GM21825 (cell line): ENCODE results near the gene GIMAP1.
A peak's percentile ranks its signal among the peaks of the same experiment; 100 is the strongest.

Source experiments
- ATAC-seq: cut with Tn5 transposase; IDR thresholded peaks from one replicate; pipeline ENCODE4 v1.9.1; 2021; ENCODE audit warnings: mild to moderate bottlenecking, moderate library complexity; ENCODE audit not compliant: unreplicated experiment

GIMAP1 gene

GRCh38 chr7:150745876-150746275, 29.5 kb downstream of the GIMAP1 start:
- no peak for ATAC-seq

DNA sequence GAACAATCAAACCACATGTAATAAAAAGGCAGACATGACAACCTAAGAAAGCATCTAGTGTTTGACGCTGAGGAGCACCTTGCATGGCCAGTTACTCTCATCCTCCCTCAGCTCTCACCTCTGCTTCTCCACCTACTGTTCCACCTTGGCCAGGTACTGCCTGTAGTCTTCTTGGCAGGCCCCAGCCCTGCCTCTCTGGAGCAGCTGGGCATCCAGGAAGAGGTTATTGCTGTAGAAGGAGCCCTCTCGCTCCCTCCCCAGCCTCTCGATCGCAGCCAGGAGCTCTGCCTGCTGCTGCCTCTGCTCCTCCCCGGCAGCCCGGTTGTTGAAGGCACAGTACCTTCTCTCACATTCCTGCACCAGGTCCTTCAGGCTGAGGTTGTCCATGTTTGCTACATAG, 30.5 kb downstream of the GIMAP1 start:
- ATAC-seq: no peak

- ATAC-seq: no peak
Observed at GRCh38 chr7:150748376-150748775, 32.0 kb downstream of the GIMAP1 start.

GRCh38 chr7:150751702-150752101, 35.3 kb downstream of the GIMAP1 start:
- no peak for ATAC-seq

GRCh38 chr7:150753239-150753638, 36.8 kb downstream of the GIMAP1 start:
- ATAC-seq: no peak

DNA sequence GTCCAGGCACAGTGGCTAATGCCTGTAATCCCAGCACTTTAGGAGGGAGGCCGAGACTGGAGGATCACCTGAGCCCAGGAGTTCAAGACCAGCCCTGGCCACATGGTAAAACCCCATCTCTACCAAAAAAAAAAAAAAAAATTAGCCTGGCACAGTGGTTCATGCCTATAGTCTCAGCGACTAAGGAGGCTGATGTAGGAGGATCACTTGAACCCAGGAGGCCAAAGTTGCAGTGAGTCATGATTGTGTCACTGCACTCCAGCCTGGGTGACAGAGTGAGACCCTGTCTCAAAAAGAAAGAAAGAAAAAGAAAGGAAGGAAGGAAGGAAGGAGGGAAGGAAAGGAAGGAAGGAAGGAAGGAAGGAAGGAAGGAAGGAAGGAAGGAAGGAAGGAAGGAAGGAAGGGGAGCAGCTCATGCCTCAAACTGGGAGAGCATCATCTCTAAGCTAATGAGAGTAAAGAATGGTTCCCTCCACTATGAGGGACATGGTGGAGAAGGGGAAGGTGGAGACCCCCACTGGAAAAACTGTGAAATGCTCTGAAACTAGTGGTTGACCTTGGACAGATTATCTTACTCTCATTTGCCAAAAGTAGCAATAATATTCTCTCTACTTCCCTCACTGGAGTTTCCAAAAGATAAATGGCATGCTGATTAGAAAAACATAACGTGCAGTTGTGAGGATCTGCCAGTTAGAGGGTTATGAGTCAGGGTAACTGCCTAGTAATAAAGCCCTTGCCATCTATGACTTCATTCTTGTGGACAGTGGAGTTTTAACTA, 37.6 kb downstream of the GIMAP1 start:
- ATAC-seq: peak; percentile 39

DNA sequence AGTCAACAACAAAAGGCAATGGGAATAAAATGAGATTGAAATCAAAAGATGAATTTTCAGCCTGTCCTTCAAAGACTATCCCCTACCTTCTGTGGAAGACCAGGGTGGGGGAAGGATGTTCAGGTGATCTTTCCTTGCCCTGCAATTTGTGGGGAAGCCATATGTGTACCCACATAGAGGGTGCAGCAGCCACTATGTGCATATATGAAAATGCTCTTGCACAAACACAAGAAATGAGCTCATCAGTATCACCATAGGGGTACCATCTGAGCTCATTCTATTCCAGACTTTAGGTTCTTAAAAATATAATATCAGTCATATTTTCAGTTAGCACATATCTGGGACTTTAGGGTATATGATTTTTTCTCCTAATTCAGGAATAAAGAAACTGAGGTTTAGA, 38.5 kb downstream of the GIMAP1 start:
- no peak for ATAC-seq

- peak; percentile 59 for ATAC-seq
Observed at GRCh38 chr7:150755473-150756099, 39.2 kb downstream of the GIMAP1 start.

- ATAC-seq: no peak
Observed at GRCh38 chr7:150756166-150756565, 39.8 kb downstream of the GIMAP1 start.

GRCh38 chr7:150756858-150757257, 40.4 kb downstream of the GIMAP1 start:
- no peak for ATAC-seq

DNA sequence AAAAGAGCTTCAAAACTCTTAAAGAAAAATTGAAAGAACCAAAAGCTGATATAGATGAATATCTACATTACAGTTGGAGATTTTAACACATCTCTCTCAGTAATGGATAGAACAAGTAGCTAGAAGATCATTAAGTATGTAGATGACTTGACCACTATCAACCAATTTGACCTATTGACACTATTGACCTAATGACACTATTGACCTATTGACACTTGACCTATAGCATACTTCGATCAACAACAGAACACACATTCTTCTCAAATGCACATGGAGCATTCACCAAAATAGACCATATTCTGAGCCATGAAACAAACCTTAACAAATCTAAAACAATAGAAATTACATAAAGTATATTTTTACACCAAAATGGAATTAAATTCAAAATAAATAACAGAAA, 43.1 kb downstream of the GIMAP1 start:
- ATAC-seq: no peak

GRCh38 chr7:150766334-150766709, 49.9 kb downstream of the GIMAP1 start:
- ATAC-seq: no peak

- ATAC-seq: no peak
Observed at GRCh38 chr7:150769768-150770167, 53.4 kb downstream of the GIMAP1 start.
